ENCODE measurements around the gene ARFRP1.

The ARFRP1 gene

GRCh38 chr20:63690003-63690897, 17.5 kb downstream of the ARFRP1 start:
- no peak for DNase-seq

GRCh38 chr20:63689046-63690002, 18.5 kb downstream of the ARFRP1 start:
- DNase-seq = no peak

GRCh38 chr20:63688228-63689045, 19.3 kb downstream of the ARFRP1 start:
- DNase-seq = no peak

- no peak for DNase-seq
Observed at GRCh38 chr20:63687419-63688178, 20.2 kb downstream of the ARFRP1 start.

GRCh38 chr20:63686492-63687321, 21.1 kb downstream of the ARFRP1 start:
- no peak for DNase-seq

GRCh38 chr20:63686094-63686491, 21.7 kb downstream of the ARFRP1 start:
- DNase-seq = no peak

- no peak for DNase-seq
Observed at GRCh38 chr20:63685269-63686026, 22.3 kb downstream of the ARFRP1 start.

GRCh38 chr20:63682384-63683139, 25.2 kb downstream of the ARFRP1 start:
- DNase-seq = no peak

- DNase-seq = no peak
Observed at GRCh38 chr20:63681609-63682142, 26.1 kb downstream of the ARFRP1 start.

- DNase-seq = no peak
Observed at GRCh38 chr20:63680857-63681608, 26.7 kb downstream of the ARFRP1 start.

GRCh38 chr20:63680427-63680826, 27.3 kb downstream of the ARFRP1 start:
- DNase-seq = no peak

GRCh38 chr20:63679799-63680305, 27.9 kb downstream of the ARFRP1 start:
- DNase-seq = no peak

GRCh38 chr20:63678667-63679465, 28.9 kb downstream of the ARFRP1 start:
- DNase-seq = no peak

- DNase-seq = no peak
Observed at GRCh38 chr20:63678071-63678470, 29.7 kb downstream of the ARFRP1 start.

GRCh38 chr20:63675681-63676368, 32.0 kb downstream of the ARFRP1 start:
- no peak for DNase-seq

- no peak for DNase-seq
Observed at GRCh38 chr20:63673951-63674350, 33.8 kb downstream of the ARFRP1 start.

GRCh38 chr20:63672666-63673065, 35.1 kb downstream of the ARFRP1 start:
- no peak for DNase-seq
